GM18517 (cell line): ENCODE results near the gene GSDMA.

Experiments
- ATAC-seq: cut with Tn5 transposase; IDR thresholded peaks from one replicate; pipeline ENCODE4 v1.9.1; 2021; ENCODE audit warnings: mild to moderate bottlenecking, moderate library complexity; ENCODE audit not compliant: unreplicated experiment

GSDMA gene

DNA sequence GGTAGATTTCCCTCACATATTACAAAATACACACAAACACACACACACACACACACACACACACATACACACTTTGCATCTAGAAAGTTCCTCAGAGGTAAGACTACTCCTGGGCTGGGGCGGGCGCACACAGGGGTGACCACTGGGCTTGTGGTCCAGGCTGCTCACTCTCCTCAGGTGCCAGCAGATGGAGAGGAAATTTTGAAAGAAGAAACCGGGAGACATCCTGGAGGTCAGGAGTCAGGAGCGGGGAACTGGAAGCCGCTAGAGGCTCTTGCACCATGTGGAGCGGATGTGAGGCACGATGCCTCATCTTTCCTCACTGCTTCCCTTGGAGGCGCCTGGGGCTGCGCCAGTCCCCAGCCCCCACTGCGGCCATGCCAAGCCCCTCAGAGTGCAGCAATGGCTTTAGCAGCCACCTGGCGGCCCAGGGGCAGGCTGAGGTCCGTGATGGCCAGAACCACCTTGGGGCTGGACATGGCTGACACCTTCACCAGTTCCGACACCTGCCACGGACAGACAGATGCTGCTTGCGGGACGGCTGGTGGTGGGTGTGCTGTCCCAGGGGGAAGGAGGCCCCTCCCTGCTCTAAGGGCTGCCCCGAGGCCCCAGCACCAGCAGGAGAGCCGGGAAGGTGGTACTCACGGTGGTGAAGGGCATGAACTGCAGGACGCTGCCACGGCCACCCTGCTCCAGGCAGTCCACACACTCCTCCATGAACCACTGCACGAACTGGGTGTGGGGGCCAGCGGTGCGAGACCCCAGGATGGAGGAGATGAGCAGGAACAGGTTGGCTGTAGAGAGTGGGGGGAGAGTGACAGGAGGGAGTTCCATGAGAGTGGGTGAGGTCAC lies 56.6 kb downstream of the GSDMA start:
- no peak for ATAC-seq

DNA sequence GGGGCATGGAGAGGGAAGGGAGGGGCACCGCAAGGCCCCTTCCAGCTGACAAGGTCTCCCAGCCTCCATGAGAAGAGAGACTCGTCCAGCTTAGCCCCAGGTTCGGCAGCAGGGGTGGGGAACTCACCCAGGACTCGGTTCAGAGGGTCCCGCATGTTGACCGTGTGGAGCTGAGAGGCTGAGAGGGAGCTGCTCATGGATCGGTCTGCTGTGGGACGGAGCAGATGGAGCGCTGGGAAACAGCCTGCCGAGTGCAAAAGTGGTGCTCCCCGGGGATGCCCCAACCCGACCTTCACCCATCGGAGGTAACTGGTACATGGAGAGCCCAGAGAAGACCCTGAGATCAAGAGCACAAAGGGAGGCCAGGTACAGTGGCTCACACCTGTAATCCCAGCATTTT lies 57.3 kb downstream of the GSDMA start:
- no peak for ATAC-seq

GRCh38 chr17:40021451-40021971 lies 58.7 kb downstream of the GSDMA start:
- ATAC-seq = no peak

- ATAC-seq = no peak
These were observed 59.7 kb downstream of the GSDMA start for GRCh38 chr17:40022497-40022896.

DNA sequence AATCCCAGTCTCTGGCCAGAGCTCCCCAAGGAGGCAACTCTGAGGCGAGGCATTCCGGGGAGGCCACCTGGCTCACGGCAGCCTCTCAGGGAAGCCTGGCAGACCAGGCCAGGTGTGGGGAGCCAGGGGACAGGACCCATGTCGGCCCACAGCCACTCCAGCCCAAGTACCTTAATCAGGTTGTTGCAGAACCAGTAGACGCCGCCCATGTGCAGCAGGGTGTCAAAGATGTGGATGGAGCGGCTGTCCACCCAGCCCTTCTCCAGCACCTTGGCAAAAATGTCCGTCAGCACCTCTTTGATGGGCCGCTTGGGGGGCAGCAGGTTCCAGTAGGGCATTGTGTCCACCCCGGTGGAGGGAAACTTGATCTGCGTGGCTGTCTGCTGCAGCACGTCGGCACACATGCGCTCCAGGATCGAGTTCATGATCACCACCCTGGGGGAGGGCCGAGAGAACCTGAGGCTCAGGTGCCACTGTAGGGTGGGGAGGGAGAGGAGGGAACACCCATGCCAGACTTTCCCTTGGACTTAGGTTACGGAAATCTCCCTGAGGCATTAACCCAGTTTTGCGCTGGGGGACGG lies 60.2 kb downstream of the GSDMA start:
- ATAC-seq = no peak

DNA sequence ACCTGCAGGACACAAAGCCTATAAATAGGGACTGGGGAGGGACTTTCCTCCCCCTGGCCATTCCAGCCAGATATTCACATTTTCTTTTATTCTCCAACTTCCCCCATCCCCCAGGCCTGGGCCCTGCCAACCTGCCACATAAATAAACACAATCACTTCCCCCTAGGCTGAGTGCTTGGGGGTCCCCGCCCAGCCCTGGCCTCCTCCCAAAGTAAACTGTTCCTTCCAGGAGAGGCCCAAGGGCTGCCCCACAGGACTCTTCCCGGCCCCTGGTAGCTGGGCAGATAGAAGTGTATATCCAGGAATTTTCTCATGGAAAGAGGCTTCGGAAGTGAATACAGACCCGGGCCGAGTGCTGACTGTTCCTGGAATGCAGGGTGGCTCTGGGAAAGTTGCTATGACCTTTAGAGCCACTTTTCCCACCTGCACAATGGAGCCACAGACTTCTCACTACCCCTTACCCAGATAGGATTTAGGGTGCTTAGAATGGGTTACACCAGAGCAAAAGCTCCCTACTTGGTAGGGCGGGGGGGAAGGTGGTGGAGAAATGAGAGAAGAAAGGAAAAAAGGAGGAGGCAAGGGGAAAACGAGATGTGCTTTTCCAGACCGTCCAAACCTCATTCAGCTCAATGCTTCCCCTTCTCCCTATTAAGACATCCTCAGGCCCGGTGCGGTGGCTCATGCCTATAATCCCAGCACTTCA lies 60.9 kb downstream of the GSDMA start:
- no peak for ATAC-seq

DNA sequence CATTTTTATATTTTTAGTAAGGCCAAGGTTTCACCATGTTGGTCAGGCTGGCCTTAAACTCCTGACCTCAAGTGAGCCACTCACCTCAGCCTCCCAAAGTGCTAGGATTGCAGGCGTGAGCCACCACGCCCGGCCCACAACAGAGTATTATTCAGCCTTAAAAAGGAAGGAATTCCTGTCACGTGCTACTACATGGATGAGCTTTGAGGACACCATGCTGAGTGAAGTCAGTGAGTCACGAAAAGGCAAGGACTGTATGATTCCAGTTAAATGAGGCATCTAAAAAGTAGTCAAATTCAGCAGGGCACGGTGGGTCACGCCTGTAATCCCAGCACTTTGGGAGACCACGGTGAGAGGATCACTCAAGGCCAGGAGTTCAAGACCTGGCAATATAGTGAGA lies 62.1 kb downstream of the GSDMA start:
- ATAC-seq = no peak

DNA sequence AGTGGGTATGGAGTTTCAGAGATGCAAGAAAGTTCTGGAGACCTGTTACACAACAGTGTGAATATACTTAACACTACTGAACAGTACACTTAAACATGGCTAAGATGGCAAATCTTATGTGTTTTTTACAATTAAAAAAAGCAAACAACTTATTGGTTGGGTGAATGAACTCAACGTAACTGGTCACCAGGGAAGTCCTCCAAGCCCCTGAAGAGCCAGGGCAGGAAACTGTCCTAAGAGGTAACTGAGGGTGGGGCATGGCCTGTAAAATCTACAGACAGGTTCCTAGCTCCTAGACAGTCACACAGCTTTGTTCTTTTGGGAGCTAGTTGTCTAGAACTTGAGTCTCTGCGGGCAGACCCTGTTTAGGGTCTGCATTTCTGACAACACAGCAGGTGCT lies 62.8 kb downstream of the GSDMA start:
- no peak for ATAC-seq

DNA sequence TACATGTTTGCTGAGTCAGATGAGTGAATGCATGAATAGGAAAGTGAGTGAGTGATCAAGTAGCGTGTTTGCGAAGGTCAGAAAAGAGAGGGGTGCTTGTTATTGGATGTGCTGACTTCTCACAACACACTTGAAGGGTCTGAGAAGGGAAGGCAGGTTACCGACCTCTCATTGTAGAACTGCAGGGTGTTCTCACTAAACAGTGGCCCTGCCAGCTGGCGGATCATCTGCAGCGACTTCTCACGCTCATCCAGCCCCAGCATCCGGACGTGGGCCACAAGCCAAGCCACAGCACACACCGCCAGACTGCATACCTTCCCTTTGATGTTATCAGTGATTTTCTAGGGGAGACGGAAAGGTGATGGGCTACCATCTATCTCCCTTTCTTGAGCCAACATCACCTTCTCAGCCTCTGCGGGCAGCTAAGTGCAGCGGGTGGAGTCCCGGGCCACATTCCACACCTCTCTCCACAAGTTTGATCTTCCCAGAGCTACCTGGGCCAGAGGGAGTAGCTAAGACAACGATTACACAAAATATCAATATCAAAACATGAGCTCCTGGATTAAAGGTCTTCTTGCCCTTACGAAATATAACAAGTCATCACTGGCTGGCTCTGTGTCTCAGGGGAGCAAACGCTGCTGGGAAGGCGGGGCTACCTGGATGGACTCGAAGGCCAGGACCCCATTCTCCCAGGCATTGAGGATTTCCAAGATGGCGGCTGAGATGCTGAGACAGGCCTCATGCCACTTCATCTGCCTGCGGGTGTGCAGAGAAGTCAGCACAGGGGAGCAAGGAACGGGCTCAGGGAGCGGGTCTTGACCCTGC lies 63.4 kb downstream of the GSDMA start:
- ATAC-seq = no peak

GRCh38 chr17:40026816-40027613 lies 64.2 kb downstream of the GSDMA start:
- ATAC-seq = no peak
